ENCODE data around the gene C12orf60. TPM values are rescaled to one million over a fixed set of nuclear protein-coding genes. Genes with fewer than 3 reads are reported as not detected.

Gene C12orf60
- total and polyA plus RNA-seq, 2 of the 8 experiments (the other 6 are each of a cell fraction or from before 2014, with no cell fraction given): 1.2 to 1.5 TPM

- Histone ChIP-seq H3K4me1 (replicated peaks in 1 of 4; ENCODE audit: control insufficient read depth in 3 of 4, insufficient read depth in 4 of 4, low read length in 3 of 4) (no peaks in the 10 kb centered on the region; a peak in 2 of 7 replicates), H3K36me3 (ENCODE audit: control insufficient read depth in 2 of 4, insufficient read depth in 4 of 4, low read length in 3 of 4) (no peaks in the 10 kb centered on the region), H3K9ac (replicated peaks in 1 of 4; ENCODE audit: extremely low read depth in 1 of 4, low read depth in 3 of 4, low read length in 3 of 4) (no peak overlapping the region), H3K56ac (replicated peaks; ENCODE audit: insufficient read length, low read depth, low read length) (no peak overlapping the region), H4K91ac (replicated peaks; ENCODE audit: insufficient read length, low read length) (no peak overlapping the region), H2BK12ac (ENCODE audit: low read depth, low read length) (no peak overlapping the region), H3K9me3 (ENCODE audit: insufficient read depth in 2 of 2, low read depth in 1 of 2, low read length in 1 of 2) (no peaks in the 10 kb centered on the region), H4K5ac (ENCODE audit: insufficient read length, low read depth, low read length) (no peak overlapping the region), H2BK15ac (ENCODE audit: low read length) (no peak overlapping the region), H4K20me1 (replicated peaks in 1 of 2; ENCODE audit: control insufficient read depth in 1 of 2, insufficient read depth in 2 of 2, low read length in 2 of 2) (no peaks in the 10 kb centered on the region), H3K14ac (ENCODE audit: insufficient read length) (no peak overlapping the region), H3K23ac (ENCODE audit: insufficient read length) (no peak overlapping the region), H3K23me2 (ENCODE audit: low read depth, low read length) (no peaks in the 10 kb centered on the region; the same call in 1 of the 2 replicates), H3K79me2 (ENCODE audit: control insufficient read depth in 1 of 2, insufficient read depth in 2 of 2, low read length in 2 of 2) (no peaks in the 10 kb centered on the region), H3K4me2 (ENCODE audit: insufficient read depth in 1 of 2, low read depth in 2 of 2, low read length in 2 of 2) (no peak overlapping the region), H3K18ac (ENCODE audit: extremely low read depth, low read length) (no peak overlapping the region), H4K8ac (ENCODE audit: extremely low read depth, insufficient read depth, low read length) (no peak overlapping the region), H2BK20ac (ENCODE audit: low read length) (no peak overlapping the region), H2BK5ac (ENCODE audit: low read depth, low read length) (no peak overlapping the region), H2AK5ac (ENCODE audit: low read depth, low read length) (no peak overlapping the region), H3K79me1 (ENCODE audit: low read depth, low read length) (no peaks in the 10 kb centered on the region), H3K27me3 (replicated peaks in 1 of 4; ENCODE audit: control insufficient read depth in 3 of 4, extremely low read depth in 1 of 4, insufficient read depth in 3 of 4, low read length in 3 of 4) (no peaks in the 10 kb centered on the region), H2BK120ac (replicated peaks; ENCODE audit: low read depth, low read length) (no peak overlapping the region), H3K4ac (replicated peaks; ENCODE audit: insufficient read length, low read depth, low read length) (no peak overlapping the region), H3K27ac (ENCODE audit: low read depth, low read length) (no peak overlapping the region), H2AFZ (ENCODE audit: low read length) (no peak overlapping the region), H3K4me3 (ENCODE audit: extremely low read depth in 1 of 4, insufficient read depth in 2 of 4, low read depth in 3 of 4, low read length in 4 of 4) (no peak overlapping the region)
- no peak for DNase-seq (ENCODE audit: low read depth in 1 of 2, low spot score in 2 of 2)
- ChIA-PET CTCF (ENCODE audit: partially characterized antibody) (interaction anchor here (1.4 to 1.9 kb wide), 2 partner anchors 112 to 171 kb away, joined by 4 to 6 read pairs; no protein-coding TSS in a partner anchor), POLR2A (ENCODE audit: partially characterized antibody) (no interaction called here)
- FAIRE-seq: no peak
- 88% methylated on average over 1 of the region's 1 CpG; no CpG with 5 or more reads in 1 of the 2 experiments for WGBS, 2 experiments (ENCODE audit: extremely low coverage in 1 of 2, insufficient coverage in 1 of 2, insufficient read length in 1 of 2, insufficient replicate concordance in 2 of 2, low coverage in 1 of 2, low lambda C conversion rate in 2 of 2, missing lambda C conversion rate in 1 of 2)
- TF ChIP-seq RAD21 (IDR thresholded peaks at IDR 0.05 in 1 of 2, conservative IDR thresholded peaks at IDR 0.05 in 1 of 2; ENCODE audit: low read depth in 2 of 2, low read length in 2 of 2) (no peak), E2F6 (IDR thresholded peaks at IDR 0.05) (no peak), ATF3 (IDR thresholded peaks at IDR 0.05; ENCODE audit: insufficient read depth, low read depth, low read length) (no peak), CBX5 (IDR thresholded peaks at IDR 0.05; ENCODE audit: low read depth, low read length) (no peak), TBP (IDR thresholded peaks at IDR 0.05; ENCODE audit: low read depth, low read length) (no peak), PHF8 (conservative IDR thresholded peaks at IDR 0.05; ENCODE audit: low read depth, low read length) (no peak), NANOG (IDR thresholded peaks at IDR 0.05; ENCODE audit: insufficient read depth, low read depth, low read length, poor library complexity, severe bottlenecking) (no peak), SP2 (IDR thresholded peaks at IDR 0.05; ENCODE audit: low read length) (no peak), RXRA (IDR thresholded peaks at IDR 0.05; ENCODE audit: insufficient read depth, low read depth, low read length) (no peak), CHD1 (IDR thresholded peaks at IDR 0.05; ENCODE audit: low read depth, low read length) (no peak), CBX8 (IDR thresholded peaks at IDR 0.05; ENCODE audit: borderline replicate concordance, low read depth, low read length) (no peak)
Observed at GRCh38 chr12:14824012-14824634, 20.7 kb downstream of the C12orf60 start.

All from H1 (cell line).